Liver (tissue), 3 donors: ENCODE data around the gene KCNK7.

Experiments used
- EGR1 ChIP-seq, 2 donors: IDR thresholded peaks; 2 replicates each; pipeline ENCODE4 v1.6.1; 2016 to 2018; ENCODE audit warnings: antibody characterized with exemption in 2 of 2, low read depth in 2 of 2
- FOXA1 ChIP-seq: IDR thresholded peaks from 2 replicates; pipeline ENCODE4 v1.6.1; 2016; ENCODE audit warnings: antibody characterized with exemption
- GABPA ChIP-seq, 2 donors: IDR thresholded peaks in 1 of 2; conservative IDR thresholded peaks in 1 of 2; 2 replicates each; pipeline ENCODE4 v1.6.1; 2016; ENCODE audit warnings: antibody characterized with exemption in 2 of 2, mild to moderate bottlenecking in 1 of 2, moderate library complexity in 1 of 2
- HNF4A ChIP-seq, 2 donors: conservative IDR thresholded peaks; 2 replicates each; pipeline ENCODE4 v1.6.1; 2016; ENCODE audit warnings: antibody characterized with exemption in 2 of 2, mild to moderate bottlenecking in 2 of 2
- JUND ChIP-seq, 2 donors: IDR thresholded peaks; 2 replicates each; pipeline ENCODE4 v1.6.1; 2016; ENCODE audit warnings: antibody characterized with exemption in 2 of 2
- RAD21 ChIP-seq, 2 donors: IDR thresholded peaks; 2 replicates each; pipeline ENCODE4 v1.6.1; 2016; ENCODE audit warnings: antibody characterized with exemption in 2 of 2, mild to moderate bottlenecking in 2 of 2
- RXRA ChIP-seq, 2 donors: IDR thresholded peaks; 2 replicates each; pipeline ENCODE4 v1.6.1; 2017 to 2018; ENCODE audit warnings: antibody characterized with exemption in 2 of 2, mild to moderate bottlenecking in 1 of 2
- TAF1 ChIP-seq: conservative IDR thresholded peaks from 2 replicates; pipeline ENCODE4 v1.6.1; 2016; ENCODE audit warnings: antibody characterized with exemption, mild to moderate bottlenecking
- YY1 ChIP-seq: IDR thresholded peaks from 2 replicates; pipeline ENCODE4 v1.6.1; 2016; ENCODE audit warnings: antibody characterized with exemption, mild to moderate bottlenecking
- TF ChIP-seq, protein P1 (sequence below): fragments of 150-350 bp; IDR thresholded peaks from 2 replicates; pipeline ENCODE4 v1.5.1; 2017; ENCODE audit warnings: improper control_type of control experiment, low read depth, low read length; ENCODE audit not compliant: missing input control
- TF ChIP-seq, protein P2 (sequence below): IDR thresholded peaks from 2 replicates; pipeline ENCODE4 v1.6.1; 2016; ENCODE audit warnings: antibody characterized with exemption
- TF ChIP-seq, protein P3 (sequence below): IDR thresholded peaks from 2 replicates; pipeline ENCODE4 v1.6.1; 2016; ENCODE audit warnings: antibody characterized with exemption, mild to moderate bottlenecking
- TF ChIP-seq, protein P4 (sequence below): IDR thresholded peaks from 2 replicates; pipeline ENCODE4 v1.6.1; 2016; ENCODE audit warnings: antibody characterized with exemption
- TF ChIP-seq, protein P5 (sequence below): IDR thresholded peaks from 2 replicates; pipeline ENCODE4 v1.6.1; 2016; ENCODE audit warnings: antibody characterized with exemption
- donor health status: healthy.
- donor health status: healthy.

DNA sequence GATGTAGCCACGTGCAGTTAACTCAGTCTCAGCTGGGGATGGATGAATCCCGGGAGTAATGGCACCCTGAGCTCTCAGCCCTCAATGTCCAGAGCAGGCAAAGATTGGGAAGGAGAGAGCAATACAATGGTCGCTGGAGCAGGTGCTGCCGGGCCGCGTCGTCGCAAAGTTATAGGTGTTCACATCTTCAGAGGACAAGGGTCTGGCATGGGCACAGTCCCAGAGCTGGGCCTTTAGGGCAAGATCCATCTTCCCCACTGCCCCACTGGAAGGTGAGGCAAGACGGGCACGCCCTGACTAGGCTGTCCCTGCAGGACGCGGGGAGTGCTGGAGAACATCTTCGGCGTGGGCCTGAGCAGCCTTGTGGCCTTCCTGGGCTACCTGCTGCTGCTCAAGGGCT is 27.6 kb upstream of the KCNK7 start:
- TF ChIP-seq, protein P1, sequence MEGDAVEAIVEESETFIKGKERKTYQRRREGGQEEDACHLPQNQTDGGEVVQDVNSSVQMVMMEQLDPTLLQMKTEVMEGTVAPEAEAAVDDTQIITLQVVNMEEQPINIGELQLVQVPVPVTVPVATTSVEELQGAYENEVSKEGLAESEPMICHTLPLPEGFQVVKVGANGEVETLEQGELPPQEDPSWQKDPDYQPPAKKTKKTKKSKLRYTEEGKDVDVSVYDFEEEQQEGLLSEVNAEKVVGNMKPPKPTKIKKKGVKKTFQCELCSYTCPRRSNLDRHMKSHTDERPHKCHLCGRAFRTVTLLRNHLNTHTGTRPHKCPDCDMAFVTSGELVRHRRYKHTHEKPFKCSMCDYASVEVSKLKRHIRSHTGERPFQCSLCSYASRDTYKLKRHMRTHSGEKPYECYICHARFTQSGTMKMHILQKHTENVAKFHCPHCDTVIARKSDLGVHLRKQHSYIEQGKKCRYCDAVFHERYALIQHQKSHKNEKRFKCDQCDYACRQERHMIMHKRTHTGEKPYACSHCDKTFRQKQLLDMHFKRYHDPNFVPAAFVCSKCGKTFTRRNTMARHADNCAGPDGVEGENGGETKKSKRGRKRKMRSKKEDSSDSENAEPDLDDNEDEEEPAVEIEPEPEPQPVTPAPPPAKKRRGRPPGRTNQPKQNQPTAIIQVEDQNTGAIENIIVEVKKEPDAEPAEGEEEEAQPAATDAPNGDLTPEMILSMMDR: no peak
- no peak for TF ChIP-seq JUND (IDR thresholded peaks at IDR 0.05)
- no peak for TF ChIP-seq FOXA1
- TF ChIP-seq, protein P2, sequence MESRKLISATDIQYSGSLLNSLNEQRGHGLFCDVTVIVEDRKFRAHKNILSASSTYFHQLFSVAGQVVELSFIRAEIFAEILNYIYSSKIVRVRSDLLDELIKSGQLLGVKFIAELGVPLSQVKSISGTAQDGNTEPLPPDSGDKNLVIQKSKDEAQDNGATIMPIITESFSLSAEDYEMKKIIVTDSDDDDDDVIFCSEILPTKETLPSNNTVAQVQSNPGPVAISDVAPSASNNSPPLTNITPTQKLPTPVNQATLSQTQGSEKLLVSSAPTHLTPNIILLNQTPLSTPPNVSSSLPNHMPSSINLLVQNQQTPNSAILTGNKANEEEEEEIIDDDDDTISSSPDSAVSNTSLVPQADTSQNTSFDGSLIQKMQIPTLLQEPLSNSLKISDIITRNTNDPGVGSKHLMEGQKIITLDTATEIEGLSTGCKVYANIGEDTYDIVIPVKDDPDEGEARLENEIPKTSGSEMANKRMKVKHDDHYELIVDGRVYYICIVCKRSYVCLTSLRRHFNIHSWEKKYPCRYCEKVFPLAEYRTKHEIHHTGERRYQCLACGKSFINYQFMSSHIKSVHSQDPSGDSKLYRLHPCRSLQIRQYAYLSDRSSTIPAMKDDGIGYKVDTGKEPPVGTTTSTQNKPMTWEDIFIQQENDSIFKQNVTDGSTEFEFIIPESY: no peak
- TF ChIP-seq YY1: no peak
- no peak for TF ChIP-seq RXRA (IDR thresholded peaks at IDR 0.05)
- TF ChIP-seq RAD21 (IDR thresholded peaks at IDR 0.05): no peak
- TF ChIP-seq EGR1 (IDR thresholded peaks at IDR 0.05; ENCODE audit: low read depth in 2 of 2): no peak
- TF ChIP-seq GABPA (IDR thresholded peaks at IDR 0.05 in 1 of 2, conservative IDR thresholded peaks at IDR 0.05 in 1 of 2): no peak
- TF ChIP-seq, protein P3, sequence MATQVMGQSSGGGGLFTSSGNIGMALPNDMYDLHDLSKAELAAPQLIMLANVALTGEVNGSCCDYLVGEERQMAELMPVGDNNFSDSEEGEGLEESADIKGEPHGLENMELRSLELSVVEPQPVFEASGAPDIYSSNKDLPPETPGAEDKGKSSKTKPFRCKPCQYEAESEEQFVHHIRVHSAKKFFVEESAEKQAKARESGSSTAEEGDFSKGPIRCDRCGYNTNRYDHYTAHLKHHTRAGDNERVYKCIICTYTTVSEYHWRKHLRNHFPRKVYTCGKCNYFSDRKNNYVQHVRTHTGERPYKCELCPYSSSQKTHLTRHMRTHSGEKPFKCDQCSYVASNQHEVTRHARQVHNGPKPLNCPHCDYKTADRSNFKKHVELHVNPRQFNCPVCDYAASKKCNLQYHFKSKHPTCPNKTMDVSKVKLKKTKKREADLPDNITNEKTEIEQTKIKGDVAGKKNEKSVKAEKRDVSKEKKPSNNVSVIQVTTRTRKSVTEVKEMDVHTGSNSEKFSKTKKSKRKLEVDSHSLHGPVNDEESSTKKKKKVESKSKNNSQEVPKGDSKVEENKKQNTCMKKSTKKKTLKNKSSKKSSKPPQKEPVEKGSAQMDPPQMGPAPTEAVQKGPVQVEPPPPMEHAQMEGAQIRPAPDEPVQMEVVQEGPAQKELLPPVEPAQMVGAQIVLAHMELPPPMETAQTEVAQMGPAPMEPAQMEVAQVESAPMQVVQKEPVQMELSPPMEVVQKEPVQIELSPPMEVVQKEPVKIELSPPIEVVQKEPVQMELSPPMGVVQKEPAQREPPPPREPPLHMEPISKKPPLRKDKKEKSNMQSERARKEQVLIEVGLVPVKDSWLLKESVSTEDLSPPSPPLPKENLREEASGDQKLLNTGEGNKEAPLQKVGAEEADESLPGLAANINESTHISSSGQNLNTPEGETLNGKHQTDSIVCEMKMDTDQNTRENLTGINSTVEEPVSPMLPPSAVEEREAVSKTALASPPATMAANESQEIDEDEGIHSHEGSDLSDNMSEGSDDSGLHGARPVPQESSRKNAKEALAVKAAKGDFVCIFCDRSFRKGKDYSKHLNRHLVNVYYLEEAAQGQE: no peak
- no peak for TF ChIP-seq TAF1
- TF ChIP-seq HNF4A (conservative IDR thresholded peaks at IDR 0.05): no peak
- TF ChIP-seq, protein P4, sequence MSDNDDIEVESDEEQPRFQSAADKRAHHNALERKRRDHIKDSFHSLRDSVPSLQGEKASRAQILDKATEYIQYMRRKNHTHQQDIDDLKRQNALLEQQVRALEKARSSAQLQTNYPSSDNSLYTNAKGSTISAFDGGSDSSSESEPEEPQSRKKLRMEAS: no peak
- TF ChIP-seq, protein P5, sequence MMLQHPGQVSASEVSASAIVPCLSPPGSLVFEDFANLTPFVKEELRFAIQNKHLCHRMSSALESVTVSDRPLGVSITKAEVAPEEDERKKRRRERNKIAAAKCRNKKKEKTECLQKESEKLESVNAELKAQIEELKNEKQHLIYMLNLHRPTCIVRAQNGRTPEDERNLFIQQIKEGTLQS: no peak
